Esophagus muscularis mucosa (tissue), 4 donors: ENCODE measurements around the gene CHL1. TPM values are rescaled to one million over a fixed set of nuclear protein-coding genes. Genes with fewer than 3 reads are reported as not detected.

Experiments
- DNase-seq: peaks from one replicate; pipeline ENCODE4 v3.0.0-alpha.2; 2017; ENCODE audit errors: extremely low spot score
- H3K27ac ChIP-seq, 4 donors: fragments of 200-600 bp; sonication (generic); replicated peaks in 1 of 4; 1 replicate in 3 of 4; 2 replicates in 1 of 4; pipeline ENCODE4 v1.5.1; 2016 to 2019; ENCODE audit warnings: mild to moderate bottlenecking in 1 of 4
- H3K27me3 ChIP-seq, 4 donors: fragments of 200-600 bp; sonication (generic); one replicate each; pipeline versions ENCODE4 v1.5.1 to v1.6.0; 2016 to 2019
- H3K36me3 ChIP-seq, 4 donors: fragments of 200-600 bp; sonication (generic); one replicate each; pipeline ENCODE4 v1.5.1; 2016 to 2019
- H3K4me1 ChIP-seq, 4 donors: fragments of 200-600 bp; sonication (generic); one replicate each; pipeline ENCODE4 v1.5.1; 2016 to 2019
- H3K4me3 ChIP-seq, 4 donors: fragments of 200-600 bp; sonication (generic); 1 replicate in 2 of 4; 2 replicates in 2 of 4; pipeline ENCODE4 v1.5.1; 2016 to 2019; ENCODE audit warnings: mild to moderate bottlenecking in 4 of 4, moderate library complexity in 1 of 4
- H3K9me3 ChIP-seq, 4 donors: fragments of 200-600 bp; sonication (generic); 1 replicate in 3 of 4; 2 replicates in 1 of 4; pipeline ENCODE4 v1.5.1; 2016 to 2019
- CTCF ChIP-seq, 3 experiments: fragments of 200-600 bp in 2 of 3; fragments of 450-650 bp in 1 of 3; sonication (generic) in 2 of 3; IDR thresholded peaks; one replicate each; pipeline ENCODE4 v1.5.1; 2017 to 2019; ENCODE audit warnings: antibody characterized with exemption in 3 of 3, mild to moderate bottlenecking in 2 of 3, moderate library complexity in 1 of 3
- EP300 ChIP-seq: sonication (generic); formaldehyde crosslinking; IDR thresholded peaks from one replicate; pipeline ENCODE4 v1.6.1; 2017; ENCODE audit warnings: antibody characterized with exemption
- POLR2A ChIP-seq: fragments of 450-650 bp; IDR thresholded peaks from one replicate; pipeline ENCODE4 v1.6.1; 2017; ENCODE audit warnings: antibody characterized with exemption, moderate library complexity, mild to moderate bottlenecking, low read depth
- POLR2AphosphoS5 ChIP-seq, 2 donors: sonication (generic); formaldehyde crosslinking; IDR thresholded peaks; one replicate each; pipeline ENCODE4 v1.6.1; 2017; ENCODE audit warnings: antibody characterized with exemption in 2 of 2
- WGBS: methylation state at CpG from one replicate; pipeline ENCODE4 v1.1.5; 2018; 5-methylcytosine and 5-hydroxymethylcytosine counted together
- intact Hi-C: fragments of 100-400 bp; cut with DNase I; formaldehyde crosslinking; loops from one replicate; pipeline ENCODE4 v1.15.1; 2023
- total RNA-seq, 4 donors: library from RNA; depleted of rRNA; stranded (reverse); fragments of >200 nt; gene quantifications; one replicate each; pipeline versions ENCODE4 v1.1.0 to v1.2.1, GENCODE V29; 2016

The CHL1 gene
- 10 to 100 TPM; 33.0 to 49.1 (median 42.5) TPM for total RNA-seq

- no peak for DNase-seq
- no peaks in the 10 kb centered on the region for H3K9me3 ChIP-seq
- H3K36me3 ChIP-seq = no peaks in the 10 kb centered on the region
- TF ChIP-seq POLR2A (no peak), CTCF (IDR thresholded peaks at IDR 0.05) (no peak), EP300 (no peak), POLR2AphosphoS5 (IDR thresholded peaks at IDR 0.05) (no peak)
- peak within 1 kb of the TSS; percentile 45 to 74 (median 66) for H3K27ac ChIP-seq
- H3K4me3 ChIP-seq = peak within 1 kb of the TSS; percentile 53 to 65 (median 59)
- H3K27me3 ChIP-seq = peaks cover 0 to 51% (median 21%) of the 10 kb centered on the region in 4 donors
- H3K4me1 ChIP-seq = peaks cover 13 to 21% (median 21%) of the 10 kb centered on the region in 4 donors
- WGBS = 3% methylated on average over 51 of the region's 64 CpGs
- intact Hi-C loops = no loop called here
Measured at GRCh38 chr3:196311-197148, at the start of gene CHL1. Gene CHL1 (plus strand): TSS chr3:196763. CDS start chr3:319777, 123,014 bp downstream.

GRCh38 chr3:151614-152189 lies 44.9 kb upstream of the CHL1 start:
- Histone ChIP-seq H3K4me1 (no peaks in the 10 kb centered on the region), H3K27me3 (peaks cover 0 to 5% (median 0%) of the 10 kb centered on the region in 4 donors), H3K4me3 (no peak overlapping the region), H3K27ac (no peak overlapping the region), H3K9me3 (no peaks in the 10 kb centered on the region), H3K36me3 (no peaks in the 10 kb centered on the region)
- intact Hi-C loops = no loop called here
- 86% methylated on average over 2 of the region's 2 CpGs for WGBS
- no peak for TF ChIP-seq POLR2AphosphoS5 (IDR thresholded peaks at IDR 0.05)
- no peak for TF ChIP-seq CTCF (IDR thresholded peaks at IDR 0.05)
- TF ChIP-seq POLR2A = no peak
- no peak for TF ChIP-seq EP300
- no peak for DNase-seq

GRCh38 chr3:159974-160373 lies 36.6 kb upstream of the CHL1 start:
- no peak for TF ChIP-seq POLR2AphosphoS5 (IDR thresholded peaks at IDR 0.05)
- no peak for TF ChIP-seq EP300
- no peak for TF ChIP-seq POLR2A
- no peak for TF ChIP-seq CTCF (IDR thresholded peaks at IDR 0.05)

GRCh38 chr3:166071-166470 lies 30.5 kb upstream of the CHL1 start:
- no peaks in the 10 kb centered on the region for H3K36me3 ChIP-seq
- H3K27ac ChIP-seq = no peak overlapping the region
- no peaks in the 10 kb centered on the region for H3K9me3 ChIP-seq
- no peak overlapping the region for H3K4me3 ChIP-seq
- TF ChIP-seq POLR2A = no peak
- no peak for TF ChIP-seq EP300
- no peak for TF ChIP-seq CTCF (IDR thresholded peaks at IDR 0.05)
- TF ChIP-seq POLR2AphosphoS5 (IDR thresholded peaks at IDR 0.05) = no peak
- H3K4me1 ChIP-seq = no peaks in the 10 kb centered on the region
- intact Hi-C loops = no loop called here
- DNase-seq = no peak
- H3K27me3 ChIP-seq = no peaks in the 10 kb centered on the region

More at GRCh38 chr3:159974-160373, 36.6 kb upstream of the CHL1 start:
- Histone ChIP-seq H3K4me1 (no peaks in the 10 kb centered on the region), H3K4me3 (no peak overlapping the region), H3K27ac (no peak overlapping the region), H3K36me3 (no peaks in the 10 kb centered on the region), H3K27me3 (no peaks in the 10 kb centered on the region), H3K9me3 (no peaks in the 10 kb centered on the region)
- intact Hi-C loops = no loop called here
- WGBS = 78% methylated on average over 1 of the region's 1 CpG
- DNase-seq = no peak
